Endothelial cell of umbilical vein (primary cell): ENCODE measurements around the gene VARS1.

Source experiments
- CTCF ChIP-seq, 2 donors: IDR thresholded peaks; 1 replicate in 1 of 2; 2 replicates in 1 of 2; pipeline ENCODE4 v1.5.1; 2011; ENCODE audit warnings: low read length in 2 of 2, mild to moderate bottlenecking in 2 of 2, moderate library complexity in 2 of 2, control low read depth in 1 of 2, inconsistent platforms in 1 of 2, low read depth in 1 of 2; ENCODE audit not compliant: insufficient read depth in 1 of 2; ENCODE audit errors: extremely low read depth in 1 of 2
- POLR2AphosphoS5 ChIP-seq: IDR thresholded peaks from 2 replicates; pipeline ENCODE4 v1.6.1; 2012; ENCODE audit warnings: low read depth, mild to moderate bottlenecking, control low read depth, low read length, moderate library complexity; ENCODE audit not compliant: insufficient read depth

DNA sequence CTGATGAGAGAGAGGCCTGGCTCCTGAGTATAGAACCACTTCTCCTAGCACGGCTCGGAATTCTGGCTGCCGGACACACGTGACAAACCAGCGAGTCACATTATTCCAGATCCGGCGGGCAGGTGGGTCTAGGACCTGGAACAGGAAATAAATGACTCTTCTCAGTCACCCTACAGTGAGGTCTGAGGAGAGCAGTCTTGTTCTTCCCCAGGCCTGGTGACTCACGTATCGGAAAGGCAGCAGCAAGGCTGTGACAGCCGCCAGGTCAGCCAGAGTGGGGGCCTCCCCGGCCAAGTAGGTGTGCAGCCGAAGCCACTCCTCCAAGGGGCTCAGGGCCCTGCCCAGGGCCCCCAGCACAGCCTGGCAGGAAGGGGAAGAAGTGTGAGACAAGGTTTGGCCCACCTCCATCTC lies 2.8 kb downstream of the VARS1 start:
- no peak for TF ChIP-seq CTCF (IDR thresholded peaks at IDR 0.05; ENCODE audit: extremely low read depth in 1 of 2, insufficient read depth in 1 of 2, low read depth in 1 of 2, low read length in 2 of 2)
- no peak for TF ChIP-seq POLR2AphosphoS5
